GM12878 (cell line): ENCODE results near the gene PARN. TPM values are rescaled to one million over a fixed set of nuclear protein-coding genes. Genes with fewer than 3 reads are reported as not detected.

Experiments
- ATAC-seq: fragments of 200-7000 bp; cut with Tn5 transposase; 3 replicates; pipeline ENCODE4 v1.9.1; 2020; ENCODE audit warnings: mild to moderate bottlenecking, moderate library complexity
- BruUV-seq: library from RNA; stranded (reverse); fragments of 400-500 nt; replicated peaks from 2 replicates; lab custom pipeline; 2021; lab: Mats Ljungman, UMichigan
- CTCF ChIA-PET: fragments of 300-600 bp; sonication (Branson Sonifier 250); formaldehyde crosslinking; extraction: SDS; loops from one replicate; lab custom pipeline; 2021; ENCODE audit warnings: inconsistent platforms; lab: Yijun Ruan, JAX
- POLR2A ChIA-PET: fragments of 350-600 bp; formaldehyde crosslinking; extraction: SDS; loops from one replicate; lab custom pipeline; 2021; ENCODE audit warnings: inconsistent platforms; lab: Charles Lee
- RAD21 ChIA-PET: fragments of 300-600 bp; sonication (Branson Sonifier 250); formaldehyde crosslinking; loops from one replicate; lab custom pipeline; 2023; ENCODE audit warnings: antibody characterized with exemption; ENCODE audit not compliant: unreplicated experiment; lab: Charles Lee
- SMC1A ChIA-PET: fragments of 300-600 bp; sonication (Branson Sonifier 250); formaldehyde crosslinking; loops from one replicate; lab custom pipeline; 2023; ENCODE audit not compliant: unreplicated experiment, uncharacterized antibody; lab: Charles Lee
- DNase-seq: peaks from one replicate; pipeline ENCODE4 v3.0.0-alpha.2; 2011; ENCODE audit warnings: low read depth, low spot score
- FAIRE-seq: peaks from 3 replicates; lab custom pipeline; 2011; peaks lifted over from hg19 to GRCh38; lab: Jason Lieb, UNC
- H2AFZ ChIP-seq: 2 replicates; pipeline ENCODE4 v1.6.0; 2011; ENCODE audit warnings: low read depth, low read length, control low read depth; ENCODE audit not compliant: control insufficient read depth
- H3K27ac ChIP-seq: 2 replicates; pipeline ENCODE4 v1.5.1; 2011; ENCODE audit warnings: control low read depth; ENCODE audit not compliant: control insufficient read depth, insufficient read depth
- H3K27me3 ChIP-seq, 2 experiments: replicated peaks in 1 of 2; 2 replicates each; pipeline versions ENCODE4 v1.6.0 to v1.6.1; 2011; ENCODE audit warnings: low read length in 1 of 2; ENCODE audit not compliant: control insufficient read depth in 2 of 2, insufficient read depth in 2 of 2
- H3K36me3 ChIP-seq, 2 experiments: 2 replicates each; pipeline ENCODE4 v1.5.1; 2011; ENCODE audit warnings: low read length in 1 of 2; ENCODE audit not compliant: control insufficient read depth in 2 of 2, insufficient read depth in 2 of 2
- H3K4me1 ChIP-seq: 2 replicates; pipeline ENCODE4 v1.6.1; 2011; ENCODE audit warnings: mild to moderate bottlenecking, low read length, moderate library complexity, mixed read lengths; ENCODE audit not compliant: control insufficient read depth, insufficient read depth
- H3K4me2 ChIP-seq: 2 replicates; pipeline ENCODE4 v1.6.0; 2011; ENCODE audit warnings: control low read depth; ENCODE audit not compliant: control insufficient read depth, insufficient read depth
- H3K4me3 ChIP-seq: fragments of 200-600 bp; sonication (generic); 2 replicates; pipeline ENCODE4 v1.5.1; 2016
- H3K79me2 ChIP-seq: 2 replicates; pipeline ENCODE4 v1.6.0; 2011; ENCODE audit warnings: low read length; ENCODE audit not compliant: control insufficient read depth, insufficient read depth
- H3K9ac ChIP-seq: 2 replicates; pipeline ENCODE4 v1.8.0; 2011; ENCODE audit warnings: low read length, control low read depth, mixed read lengths; ENCODE audit not compliant: control insufficient read depth, insufficient read depth
- H3K9me3 ChIP-seq: replicated peaks from 3 replicates; pipeline ENCODE4 v1.5.1; 2011; ENCODE audit warnings: mild to moderate bottlenecking, low read length; ENCODE audit not compliant: control insufficient read depth, insufficient read depth
- H4K20me1 ChIP-seq: 2 replicates; pipeline ENCODE4 v1.6.0; 2011; ENCODE audit not compliant: control insufficient read depth, insufficient read depth
- BACH1 ChIP-seq: fragments of 450-650 bp; IDR thresholded peaks from 2 replicates; pipeline ENCODE4 v1.6.1; 2017; ENCODE audit warnings: mild to moderate bottlenecking, borderline replicate concordance
- BCL11A ChIP-seq: IDR thresholded peaks from 2 replicates; pipeline ENCODE4 v1.6.1; 2011; ENCODE audit warnings: low read depth, low read length
- CBX5 ChIP-seq: sonication (generic); IDR thresholded peaks from 2 replicates; pipeline ENCODE4 v1.6.1; 2016; ENCODE audit warnings: low read depth, moderate library complexity, mild to moderate bottlenecking, inconsistent platforms
- DPF2 ChIP-seq: fragments of 450-650 bp; IDR thresholded peaks from 2 replicates; pipeline ENCODE4 v1.6.1; 2017; ENCODE audit warnings: mild to moderate bottlenecking
- EZH2 ChIP-seq: IDR thresholded peaks from 2 replicates; pipeline ENCODE4 v1.6.1; 2012; ENCODE audit warnings: low read depth, mild to moderate bottlenecking, control low read depth, inconsistent platforms, low read length, borderline replicate concordance; ENCODE audit not compliant: control insufficient read depth
- IKZF2 ChIP-seq, 2 experiments: fragments of 450-650 bp; IDR thresholded peaks; 2 replicates each; pipeline ENCODE4 v1.6.1; 2017; ENCODE audit warnings: mild to moderate bottlenecking in 2 of 2, moderate library complexity in 2 of 2
- PML ChIP-seq: IDR thresholded peaks from 2 replicates; pipeline ENCODE4 v1.6.1; 2012; ENCODE audit warnings: low read length, inconsistent platforms
- ZNF622 ChIP-seq: fragments of 450-650 bp; IDR thresholded peaks from 2 replicates; pipeline ENCODE4 v1.6.1; 2017; ENCODE audit warnings: mild to moderate bottlenecking, inconsistent platforms
- WGBS: methylation state at CpG from one replicate; pipeline ENCODE4 v1.1.6; 2016; ENCODE audit warnings: low lambda C conversion rate; ENCODE audit not compliant: insufficient replicate concordance, insufficient coverage; ENCODE audit errors: missing lambda C conversion rate; 5-methylcytosine and 5-hydroxymethylcytosine counted together
- in situ Hi-C: fragments of 300-500 bp; cut with MboI; formaldehyde crosslinking; loops from 9 replicates; pipeline ENCODE4 v1.14.3; 2018; ENCODE audit warnings: mixed read lengths
- intact Hi-C: fragments of 100-400 bp; cut with micrococcal nuclease; formaldehyde crosslinking; loops from one replicate; pipeline ENCODE4 v1.14.2; 2022; ENCODE audit not compliant: unreplicated experiment
- polyA plus RNA-seq, 11 experiments: library from polyadenylated mRNA; depleted of rRNA in 4 of 11; unstranded in 6 of 11; stranded (reverse) in 5 of 11; fragments of >200 nt; fragmentation: Nextera tagmentation in 4 of 11; fragmentation: Illumina TruSeq in 1 of 11; extraction: Ambion mirVana in 4 of 11; extraction: Trizol in 1 of 11; gene quantifications; 1 replicate in 1 of 11; 2 replicates in 10 of 11; pipeline versions ENCODE4 v1.2.1 to v1.2.3, GENCODE V29; 2011 to 2016; ENCODE audit warnings: inconsistent platforms in 2 of 11, missing spikeins in 2 of 11, low read depth in 1 of 11
- small RNA-seq: library from RNA; depleted of rRNA; stranded (forward); fragments of <200 nt; gene quantifications from one replicate; pipeline ENCODE3, GENCODE V24; 2014
- total RNA-seq, 4 experiments: library from RNA; depleted of rRNA in 3 of 4; stranded (reverse); fragments of >200 nt in 3 of 4; fragmentation: Illumina TruSeq in 1 of 4; extraction: Trizol in 1 of 4; gene quantifications; 2 replicates each; pipeline versions ENCODE4 v1.2.1 to v1.2.3, GENCODE V29; 2013 to 2021

The PARN gene
- total and polyA plus RNA-seq, 10 of the 15 experiments (the other 5 are each of a cell fraction or from before 2014, with no cell fraction given), result 15.6 to 77.3 (median 47.7) TPM

GRCh38 chr16:14386115-14386514 is 243.9 kb downstream of the PARN start:
- no peaks in the 10 kb centered on the region for H3K79me2 ChIP-seq
- intact Hi-C loops, result no loop called here
- POLR2A ChIA-PET, result no interaction called here
- 67% methylated on average over 3 of the region's 3 CpGs for whole genome bisulfite sequencing
- H3K9me3 ChIP-seq, result no peaks in the 10 kb centered on the region
- no peak overlapping the region for H3K9ac ChIP-seq
- TF ChIP-seq PML (no peak), IKZF2 (IDR thresholded peaks at IDR 0.05) (no peak), CBX5 (no peak), DPF2 (no peak), BCL11A (no peak), ZNF622 (no peak), BACH1 (no peak), EZH2 (no peak)
- no peak overlapping the region for H3K27ac ChIP-seq
- in situ Hi-C loops, result no loop called here
- no TSS peak for BruUV-seq
- H3K4me3 ChIP-seq, result no peak overlapping the region
- FAIRE-seq (no peak), DNase-seq (no peak), ATAC-seq (no peak)
- no peaks in the 10 kb centered on the region for H3K4me1 ChIP-seq
- RAD21 ChIA-PET, result interaction anchor here (0.7 to 1.0 kb wide), 2 partner anchors 31 to 288 kb away, joined by 3 read pairs; no protein-coding TSS in a partner anchor
- no peak overlapping the region for H3K4me2 ChIP-seq
- H2AFZ ChIP-seq, result no peak overlapping the region
- SMC1A ChIA-PET, result no interaction called here
- CTCF ChIA-PET, result interaction anchor here (0.7 kb wide), 1 partner anchor 23 kb away, joined by 3 read pairs; no protein-coding TSS in a partner anchor
- no peaks in the 10 kb centered on the region for H4K20me1 ChIP-seq
- no peaks in the 10 kb centered on the region for H3K36me3 ChIP-seq
- no peaks in the 10 kb centered on the region for H3K27me3 ChIP-seq

Small RNA genes within 50 kb of the gene (small RNA-seq; reads per million reads assigned to genes)
- gene RN7SL274P, result not detected
- not detected for gene RNU7-125P

Other genes starting within 250 kb of the PARN start
- 41.4 and 49.0 TPM in 2 replicates for gene BFAR, start 2.7 kb upstream of the PARN start, total RNA-seq (2014; rRNA removed)
- 52.0 and 53.8 TPM in 2 replicates for gene BFAR, start 2.7 kb upstream of the PARN start, total RNA-seq (2014; rRNA removed; fragmentation: Illumina TruSeq; extraction: Trizol)
- gene BFAR, start 2.7 kb upstream of the PARN start, total RNA-seq (2021), result 45.4 and 49.6 TPM in 2 replicates
- 51.4 and 56.8 TPM in 2 replicates for gene BFAR, start 2.7 kb upstream of the PARN start, polyA plus RNA-seq (2011; rRNA removed)
- 62.0 and 76.6 TPM in 2 replicates for gene BFAR, start 2.7 kb upstream of the PARN start, polyA plus RNA-seq (2014; fragmentation: Illumina TruSeq; extraction: Trizol)
- 10 to 100 TPM; 35.9 to 38.2 TPM for gene BFAR, start 2.7 kb upstream of the PARN start, polyA plus RNA-seq (2014; fragmentation: Nextera tagmentation; extraction: Ambion mirVana)
- gene BFAR, start 2.7 kb upstream of the PARN start, polyA plus RNA-seq (2014; rRNA removed), result 42.3 and 56.5 TPM in 2 replicates
- 10 to 100 TPM; 34.6 to 38.8 TPM for gene BFAR, start 2.7 kb upstream of the PARN start, polyA plus RNA-seq (2016; fragmentation: Nextera tagmentation; extraction: Ambion mirVana)
- not detected in 2 replicates for gene PLA2G10, start 64.0 kb upstream of the PARN start, total RNA-seq (2014; rRNA removed)
- gene PLA2G10, start 64.0 kb upstream of the PARN start, total RNA-seq (2014; rRNA removed; fragmentation: Illumina TruSeq; extraction: Trizol), result not detected in 2 replicates
- not detected in 2 replicates for gene PLA2G10, start 64.0 kb upstream of the PARN start, total RNA-seq (2021)
- not detected in 2 replicates for gene PLA2G10, start 64.0 kb upstream of the PARN start, polyA plus RNA-seq (2011; rRNA removed)
- gene PLA2G10, start 64.0 kb upstream of the PARN start, polyA plus RNA-seq (2014; fragmentation: Illumina TruSeq; extraction: Trizol), result not detected in 2 replicates
- gene PLA2G10, start 64.0 kb upstream of the PARN start, polyA plus RNA-seq (2014; fragmentation: Nextera tagmentation; extraction: Ambion mirVana), result not detected
- not detected in 2 replicates for gene PLA2G10, start 64.0 kb upstream of the PARN start, polyA plus RNA-seq (2014; rRNA removed)
- gene PLA2G10, start 64.0 kb upstream of the PARN start, polyA plus RNA-seq (2016; fragmentation: Nextera tagmentation; extraction: Ambion mirVana), result not detected
- gene NPIPA3, start 73.2 kb upstream of the PARN start, total RNA-seq (2014; rRNA removed), result 0.45 and 0.76 TPM in 2 replicates
- 1.2 and 1.4 TPM in 2 replicates for gene NPIPA3, start 73.2 kb upstream of the PARN start, total RNA-seq (2014; rRNA removed; fragmentation: Illumina TruSeq; extraction: Trizol)
- 1.4 and 1.6 TPM in 2 replicates for gene NPIPA3, start 73.2 kb upstream of the PARN start, total RNA-seq (2021)
- 1.3 and 1.8 TPM in 2 replicates for gene NPIPA3, start 73.2 kb upstream of the PARN start, polyA plus RNA-seq (2011; rRNA removed)
- 0.85 and 1.1 TPM in 2 replicates for gene NPIPA3, start 73.2 kb upstream of the PARN start, polyA plus RNA-seq (2014; fragmentation: Illumina TruSeq; extraction: Trizol)
- gene NPIPA3, start 73.2 kb upstream of the PARN start, polyA plus RNA-seq (2014; fragmentation: Nextera tagmentation; extraction: Ambion mirVana), result under 1 TPM; 0.37 to 0.42 TPM
- 0.72 and 1.2 TPM in 2 replicates for gene NPIPA3, start 73.2 kb upstream of the PARN start, polyA plus RNA-seq (2014; rRNA removed)
- gene NPIPA3, start 73.2 kb upstream of the PARN start, polyA plus RNA-seq (2016; fragmentation: Nextera tagmentation; extraction: Ambion mirVana), result 1 to 10 TPM in 1 of 2 experiments, not detected in 1; 1.2 TPM
- 0.45 TPM in 1 of 2 replicates, not detected in the other for gene NPIPA2, start 112.3 kb upstream of the PARN start, total RNA-seq (2014; rRNA removed)
- 0.31 TPM in 1 of 2 replicates, not detected in the other for gene NPIPA2, start 112.3 kb upstream of the PARN start, total RNA-seq (2014; rRNA removed; fragmentation: Illumina TruSeq; extraction: Trizol)
- gene NPIPA2, start 112.3 kb upstream of the PARN start, total RNA-seq (2021), result 0.74 and 0.90 TPM in 2 replicates
- gene NPIPA2, start 112.3 kb upstream of the PARN start, polyA plus RNA-seq (2011; rRNA removed), result 1.0 and 1.2 TPM in 2 replicates
- gene NPIPA2, start 112.3 kb upstream of the PARN start, polyA plus RNA-seq (2014; fragmentation: Illumina TruSeq; extraction: Trizol), result 1.7 and 2.2 TPM in 2 replicates
- under 1 TPM; 0.13 to 0.26 TPM for gene NPIPA2, start 112.3 kb upstream of the PARN start, polyA plus RNA-seq (2014; fragmentation: Nextera tagmentation; extraction: Ambion mirVana)
- gene NPIPA2, start 112.3 kb upstream of the PARN start, polyA plus RNA-seq (2014; rRNA removed), result 0.85 and 1.2 TPM in 2 replicates
- gene NPIPA2, start 112.3 kb upstream of the PARN start, polyA plus RNA-seq (2016; fragmentation: Nextera tagmentation; extraction: Ambion mirVana), result under 1 TPM in 1 of 2 experiments, not detected in 1; 0.66 TPM
- gene NOMO1, start 203.5 kb upstream of the PARN start, total RNA-seq (2014; rRNA removed), result 27.7 and 35.6 TPM in 2 replicates
- gene NOMO1, start 203.5 kb upstream of the PARN start, total RNA-seq (2014; rRNA removed; fragmentation: Illumina TruSeq; extraction: Trizol), result 31.0 and 33.0 TPM in 2 replicates
- 45.1 and 51.9 TPM in 2 replicates for gene NOMO1, start 203.5 kb upstream of the PARN start, total RNA-seq (2021)
- 17.1 and 28.3 TPM in 2 replicates for gene NOMO1, start 203.5 kb upstream of the PARN start, polyA plus RNA-seq (2011; rRNA removed)
- 59.5 and 93.3 TPM in 2 replicates for gene NOMO1, start 203.5 kb upstream of the PARN start, polyA plus RNA-seq (2014; fragmentation: Illumina TruSeq; extraction: Trizol)
- 10 to 100 TPM; 10.8 to 15.3 TPM for gene NOMO1, start 203.5 kb upstream of the PARN start, polyA plus RNA-seq (2014; fragmentation: Nextera tagmentation; extraction: Ambion mirVana)
- 21.4 and 37.2 TPM in 2 replicates for gene NOMO1, start 203.5 kb upstream of the PARN start, polyA plus RNA-seq (2014; rRNA removed)
- gene NOMO1, start 203.5 kb upstream of the PARN start, polyA plus RNA-seq (2016; fragmentation: Nextera tagmentation; extraction: Ambion mirVana), result 10 to 100 TPM; 55.4 to 63.1 TPM